Suprapubic skin (tissue), 4 donors: ENCODE data around the gene REEP6. TPM values are rescaled to one million over a fixed set of nuclear protein-coding genes. Genes with fewer than 3 reads are reported as not detected.

Experiments used
- DNase-seq, 2 donors: peaks; one replicate each; pipeline ENCODE4 v3.0.0-alpha.2; 2019; ENCODE audit warnings: low spot score in 2 of 2
- H3K27ac ChIP-seq: fragments of 200-600 bp; sonication (generic); one replicate; pipeline ENCODE4 v1.5.1; 2019
- H3K27me3 ChIP-seq: fragments of 200-600 bp; sonication (generic); one replicate; pipeline ENCODE4 v1.5.1; 2019
- H3K36me3 ChIP-seq: fragments of 200-600 bp; sonication (generic); one replicate; pipeline ENCODE4 v1.5.1; 2019
- H3K4me1 ChIP-seq: fragments of 200-600 bp; sonication (generic); one replicate; pipeline ENCODE4 v1.5.1; 2019
- H3K4me3 ChIP-seq: fragments of 200-600 bp; sonication (generic); one replicate; pipeline ENCODE4 v1.5.1; 2019; ENCODE audit warnings: mild to moderate bottlenecking
- H3K9me3 ChIP-seq: fragments of 200-600 bp; sonication (generic); one replicate; pipeline ENCODE4 v1.5.1; 2019
- EP300 ChIP-seq: sonication (generic); formaldehyde crosslinking; IDR thresholded peaks from one replicate; pipeline ENCODE4 v1.6.1; 2017; ENCODE audit warnings: antibody characterized with exemption
- POLR2A ChIP-seq, 2 donors: fragments of 450-650 bp; IDR thresholded peaks; one replicate each; pipeline ENCODE4 v1.6.1; 2017; ENCODE audit warnings: antibody characterized with exemption in 2 of 2, mild to moderate bottlenecking in 2 of 2, moderate library complexity in 2 of 2
- POLR2AphosphoS5 ChIP-seq, 3 donors: sonication (generic); formaldehyde crosslinking; IDR thresholded peaks; one replicate each; pipeline ENCODE4 v1.6.1; 2017; ENCODE audit warnings: antibody characterized with exemption in 3 of 3
- WGBS: methylation state at CpG from one replicate; pipeline ENCODE4 v1.1.5; 2018; 5-methylcytosine and 5-hydroxymethylcytosine counted together
- total RNA-seq, 4 donors: library from RNA; depleted of rRNA; stranded (reverse); fragments of >200 nt; gene quantifications; one replicate each; pipeline ENCODE4 v1.1.0, GENCODE V29; 2016
- TF ChIP-seq, protein P1 (sequence below), 2 donors: fragments of 200-600 bp in 1 of 2; fragments of 450-650 bp in 1 of 2; sonication (generic) in 1 of 2; IDR thresholded peaks; one replicate each; pipeline ENCODE4 v1.5.1; 2016 to 2019; ENCODE audit warnings: antibody characterized with exemption in 2 of 2, mild to moderate bottlenecking in 1 of 2, moderate library complexity in 1 of 2

Gene REEP6
- total RNA-seq, 4 donors from 2014 or later, result 3.2 to 11.8 (median 8.1) TPM

- no peak for TF ChIP-seq POLR2AphosphoS5 (IDR thresholded peaks at IDR 0.05)
- no peak for TF ChIP-seq EP300
- TF ChIP-seq, protein P1, sequence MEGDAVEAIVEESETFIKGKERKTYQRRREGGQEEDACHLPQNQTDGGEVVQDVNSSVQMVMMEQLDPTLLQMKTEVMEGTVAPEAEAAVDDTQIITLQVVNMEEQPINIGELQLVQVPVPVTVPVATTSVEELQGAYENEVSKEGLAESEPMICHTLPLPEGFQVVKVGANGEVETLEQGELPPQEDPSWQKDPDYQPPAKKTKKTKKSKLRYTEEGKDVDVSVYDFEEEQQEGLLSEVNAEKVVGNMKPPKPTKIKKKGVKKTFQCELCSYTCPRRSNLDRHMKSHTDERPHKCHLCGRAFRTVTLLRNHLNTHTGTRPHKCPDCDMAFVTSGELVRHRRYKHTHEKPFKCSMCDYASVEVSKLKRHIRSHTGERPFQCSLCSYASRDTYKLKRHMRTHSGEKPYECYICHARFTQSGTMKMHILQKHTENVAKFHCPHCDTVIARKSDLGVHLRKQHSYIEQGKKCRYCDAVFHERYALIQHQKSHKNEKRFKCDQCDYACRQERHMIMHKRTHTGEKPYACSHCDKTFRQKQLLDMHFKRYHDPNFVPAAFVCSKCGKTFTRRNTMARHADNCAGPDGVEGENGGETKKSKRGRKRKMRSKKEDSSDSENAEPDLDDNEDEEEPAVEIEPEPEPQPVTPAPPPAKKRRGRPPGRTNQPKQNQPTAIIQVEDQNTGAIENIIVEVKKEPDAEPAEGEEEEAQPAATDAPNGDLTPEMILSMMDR (IDR thresholded peaks at IDR 0.05), result no peak
- no peak for TF ChIP-seq POLR2A (IDR thresholded peaks at IDR 0.05)
- Histone ChIP-seq H3K4me3 (peak overlapping the region; percentile 34), H3K4me1 (peaks cover 41% of the 10 kb centered on the region)
Observed at GRCh38 chr19:1507192-1507660, 16.2 kb downstream of the REEP6 start.

GRCh38 chr19:1507763-1508506, 17.0 kb downstream of the REEP6 start:
- no peaks in the 10 kb centered on the region for H3K9me3 ChIP-seq
- H3K4me1 ChIP-seq, result peaks cover 47% of the 10 kb centered on the region
- peak overlapping the region; percentile 34 for H3K4me3 ChIP-seq
- H3K27ac ChIP-seq, result peak overlapping the region; percentile 49
- no peaks in the 10 kb centered on the region for H3K36me3 ChIP-seq
- DNase-seq, result peak; percentile 94 to 97
- TF ChIP-seq POLR2AphosphoS5 (IDR thresholded peaks at IDR 0.05) (peak in 1 of 3 donors; percentile 86), EP300 (no peak)
- H3K27me3 ChIP-seq, result peaks cover 29% of the 10 kb centered on the region
- 1% methylated on average over 23 of the region's 46 CpGs for WGBS

More at GRCh38 chr19:1507192-1507660, 16.2 kb downstream of the REEP6 start:
- H3K27ac ChIP-seq, result no peak overlapping the region
- WGBS, result 58% methylated on average over 18 of the region's 23 CpGs
- peak in 1 of 2 donors; percentile 73 for DNase-seq
- H3K9me3 ChIP-seq, result no peaks in the 10 kb centered on the region
- H3K36me3 ChIP-seq, result no peaks in the 10 kb centered on the region
- H3K27me3 ChIP-seq, result peaks cover 26% of the 10 kb centered on the region

- peaks cover 28% of the 10 kb centered on the region for H3K27me3 ChIP-seq
- no peak for DNase-seq
- H3K4me1 ChIP-seq, result peaks cover 47% of the 10 kb centered on the region
- no peak overlapping the region for H3K27ac ChIP-seq
- no peaks in the 10 kb centered on the region for H3K36me3 ChIP-seq
- TF ChIP-seq, protein P1 (IDR thresholded peaks at IDR 0.05), result no peak
- no peak for TF ChIP-seq POLR2A (IDR thresholded peaks at IDR 0.05)
- no peak for TF ChIP-seq EP300
- TF ChIP-seq POLR2AphosphoS5 (IDR thresholded peaks at IDR 0.05), result no peak
- H3K4me3 ChIP-seq, result peak overlapping the region; percentile 34
- H3K9me3 ChIP-seq, result no peaks in the 10 kb centered on the region
- 26% methylated on average over 5 of the region's 12 CpGs for WGBS
Observed at GRCh38 chr19:1508507-1508856, 17.5 kb downstream of the REEP6 start.

DNA sequence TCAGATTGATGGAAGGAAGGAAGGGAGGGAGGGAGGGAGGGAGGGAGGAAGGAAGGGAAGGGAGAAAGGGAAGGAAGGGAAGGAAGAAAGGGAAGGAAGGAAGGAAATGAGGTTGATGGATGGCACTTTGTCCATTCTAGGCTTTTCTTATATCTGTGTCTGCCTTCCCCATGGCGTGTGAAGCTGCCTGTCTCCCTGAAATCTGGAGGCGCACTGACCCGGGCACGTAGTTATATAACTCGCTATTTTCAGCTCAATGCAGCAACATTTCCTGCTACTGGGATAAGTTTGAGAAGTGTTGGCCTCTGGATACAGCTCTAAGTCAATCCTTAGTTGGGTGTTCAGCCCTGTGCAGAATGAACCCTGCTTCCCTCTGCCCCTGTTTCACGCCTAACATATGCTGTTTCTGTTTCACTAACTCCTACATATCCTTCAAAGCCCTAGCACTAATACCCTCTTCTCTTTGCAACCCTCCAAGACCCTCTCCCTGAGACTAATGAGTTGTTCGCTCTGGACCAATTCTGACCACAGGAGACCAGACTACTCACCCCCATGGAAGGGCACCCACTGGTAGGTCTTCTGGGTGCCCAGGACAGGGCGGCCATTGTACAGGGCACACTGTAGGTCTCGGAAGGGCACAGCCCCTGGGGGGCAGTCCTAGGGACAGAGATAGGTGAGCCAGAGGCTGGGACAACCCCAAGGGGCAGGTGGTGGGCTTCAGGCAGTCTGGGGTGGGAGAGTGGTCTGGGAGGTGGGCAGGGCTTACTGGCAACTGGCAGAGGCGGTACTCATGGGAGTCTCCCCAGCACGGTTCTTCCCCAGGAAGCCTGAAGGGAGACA, 18.8 kb downstream of the REEP6 start:
- no peak for TF ChIP-seq POLR2A (IDR thresholded peaks at IDR 0.05)
- TF ChIP-seq, protein P1 (IDR thresholded peaks at IDR 0.05), result no peak
- TF ChIP-seq EP300, result no peak
- TF ChIP-seq POLR2AphosphoS5 (IDR thresholded peaks at IDR 0.05), result no peak
- H3K4me1 ChIP-seq, result peaks cover 45% of the 10 kb centered on the region
- WGBS, result 50% methylated on average over 11 of the region's 11 CpGs
- no peaks in the 10 kb centered on the region for H3K9me3 ChIP-seq
- H3K27ac ChIP-seq, result no peak overlapping the region
- no peaks in the 10 kb centered on the region for H3K36me3 ChIP-seq
- peaks cover 23% of the 10 kb centered on the region for H3K27me3 ChIP-seq
- H3K4me3 ChIP-seq, result no peak overlapping the region
- no peak for DNase-seq

DNA sequence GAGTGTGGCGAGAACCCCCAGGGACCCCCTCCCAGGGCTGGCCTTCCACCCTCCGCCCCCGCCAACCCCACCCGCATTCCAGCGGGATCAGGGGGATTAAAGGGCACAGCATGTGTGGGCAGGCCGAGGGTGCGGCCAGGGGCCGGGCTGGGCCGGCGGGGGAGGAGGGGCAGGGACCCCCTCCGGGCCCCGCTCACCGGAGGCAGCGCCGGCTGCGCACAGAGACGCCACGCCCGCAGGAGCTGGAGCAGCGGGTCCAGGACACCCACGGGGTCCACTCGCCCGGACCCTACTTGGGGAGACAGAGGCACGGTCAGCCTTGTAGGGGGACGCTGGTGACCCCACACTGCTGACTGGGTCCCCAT, 19.4 kb downstream of the REEP6 start:
- Histone ChIP-seq H3K4me3 (no peak overlapping the region), H3K27ac (no peak overlapping the region), H3K9me3 (no peaks in the 10 kb centered on the region), H3K27me3 (peaks cover 23% of the 10 kb centered on the region), H3K4me1 (peaks cover 45% of the 10 kb centered on the region), H3K36me3 (no peaks in the 10 kb centered on the region)
- TF ChIP-seq EP300, result no peak
- TF ChIP-seq POLR2AphosphoS5 (IDR thresholded peaks at IDR 0.05), result no peak
- TF ChIP-seq, protein P1 (IDR thresholded peaks at IDR 0.05), result no peak
- TF ChIP-seq POLR2A (IDR thresholded peaks at IDR 0.05), result no peak
- DNase-seq, result no peak
- WGBS, result 40% methylated on average over 1 of the region's 25 CpGs
